SK-N-SH (cell line): ENCODE measurements around the gene ZMYND8.
"Not testable (repeated sequence)": the region's sequence is repeated elsewhere in the genome, so short reads cannot be mapped to it uniquely, and the experiment has no call there.

ENCODE experiments used
- CHD2 ChIP-seq: fragments of 150-350 bp; IDR thresholded peaks from 2 replicates; pipeline ENCODE4 v1.6.1; 2018; ENCODE audit warnings: low read length; ENCODE audit not compliant: partially characterized antibody
- CTCF ChIP-seq: fragments of 200-600 bp; sonication (generic); IDR thresholded peaks from 2 replicates; pipeline ENCODE4 v1.6.1; 2017; ENCODE audit warnings: antibody characterized with exemption, mild to moderate bottlenecking, moderate library complexity
- EP300 ChIP-seq, 2 experiments: IDR thresholded peaks; 2 replicates each; pipeline versions ENCODE4 v1.4.0 to v1.6.1; 2012; ENCODE audit warnings: borderline replicate concordance in 1 of 2, low read depth in 1 of 2, low read length in 1 of 2
- EZH2phosphoT487 ChIP-seq: fragments of 200-600 bp; sonication (generic); IDR thresholded peaks from 2 replicates; pipeline ENCODE4 v1.6.1; 2017; ENCODE audit warnings: low read depth, mixed run types, mild to moderate bottlenecking, antibody characterized with exemption, moderate library complexity, borderline replicate concordance
- GATA2 ChIP-seq: sonication (generic); formaldehyde crosslinking; IDR thresholded peaks from 2 replicates; pipeline ENCODE4 v1.5.0; 2020; ENCODE audit warnings: mild to moderate bottlenecking, missing genetic modification reagents
- JUND ChIP-seq: IDR thresholded peaks from 2 replicates; pipeline ENCODE4 v1.4.0; 2012
- NRF1 ChIP-seq: IDR thresholded peaks from 2 replicates; pipeline ENCODE4 v1.6.1; 2012; ENCODE audit warnings: low read depth, mild to moderate bottlenecking, low read length
- PBX3 ChIP-seq: IDR thresholded peaks from 2 replicates; pipeline ENCODE4; 2012
- POLR2AphosphoS5 ChIP-seq: IDR thresholded peaks from 2 replicates; pipeline ENCODE4 v1.6.1; 2012; ENCODE audit warnings: low read depth, low read length
- RAD21 ChIP-seq: IDR thresholded peaks from 2 replicates; pipeline ENCODE4 v1.6.1; 2012; ENCODE audit warnings: mild to moderate bottlenecking, low read length
- RCOR1 ChIP-seq: fragments of 150-350 bp; IDR thresholded peaks from 2 replicates; pipeline ENCODE4 v1.6.1; 2017; ENCODE audit warnings: antibody characterized with exemption, low read length
- REST ChIP-seq: IDR thresholded peaks from 2 replicates; pipeline ENCODE4 v1.6.1; 2012; ENCODE audit warnings: mild to moderate bottlenecking, low read depth, low read length, moderate library complexity
- YY1 ChIP-seq: IDR thresholded peaks from 2 replicates; pipeline ENCODE4 v1.4.0; 2012; ENCODE audit warnings: low read depth, mild to moderate bottlenecking

GRCh38 chr20:47385968-47386367, 29.5 kb upstream of the ZMYND8 start:
- TF ChIP-seq REST; YY1; CTCF; GATA2 (CRISPR knock-in tag); EZH2phosphoT487; EP300 (IDR thresholded peaks at IDR 0.05; ENCODE audit: borderline replicate concordance in 1 of 2, low read depth in 1 of 2, low read length in 1 of 2); PBX3; RAD21; JUND; CHD2; POLR2AphosphoS5; RCOR1; NRF1: not testable (repeated sequence)
